PC-3 (cell line): ENCODE measurements around the gene RAF1. TPM values are rescaled to one million over a fixed set of nuclear protein-coding genes. Genes with fewer than 3 reads are reported as not detected.

Experiments used
- ATAC-seq: fragments of 200-7000 bp; cut with Tn5 transposase; 2 replicates; pipeline ENCODE4 v1.9.1; 2020; ENCODE audit warnings: mild to moderate bottlenecking, moderate library complexity
- BruUV-seq: library from RNA; stranded (reverse); fragments of 400-500 nt; replicated peaks from 2 replicates; lab custom pipeline; 2021; lab: Mats Ljungman, UMichigan
- CTCF ChIA-PET: fragments of 300-600 bp; sonication (Branson Sonifier 250); formaldehyde crosslinking; loops from one replicate; lab custom pipeline; 2022; ENCODE audit warnings: antibody characterized with exemption; lab: Charles Lee
- POLR2A ChIA-PET: fragments of 300-600 bp; sonication (Branson Sonifier 250); formaldehyde crosslinking; loops from one replicate; lab custom pipeline; 2022; ENCODE audit warnings: antibody characterized with exemption; ENCODE audit not compliant: unreplicated experiment; lab: Charles Lee
- DNase-seq: peaks from one replicate; pipeline ENCODE4 v3.0.0-alpha.2; 2015
- H2AFZ ChIP-seq: fragments of 300-600 bp; sonication (generic); 2 replicates; pipeline ENCODE4 v1.6.0; 2016; ENCODE audit warnings: antibody characterized with exemption, low read length
- H3F3A ChIP-seq: fragments of 300-600 bp; sonication (generic); one replicate; pipeline ENCODE4 v1.6.0; 2017; ENCODE audit warnings: antibody characterized with exemption, low read length, control low read depth, mild to moderate bottlenecking; ENCODE audit not compliant: unreplicated experiment
- H3K27ac ChIP-seq: fragments of 300-600 bp; sonication (generic); 2 replicates; pipeline ENCODE4 v1.5.1; 2016; ENCODE audit warnings: mild to moderate bottlenecking, low read length
- H3K27me3 ChIP-seq: fragments of 300-600 bp; sonication (generic); 2 replicates; pipeline ENCODE4 v1.6.1; 2016; ENCODE audit warnings: low read length, mixed read lengths
- H3K36me3 ChIP-seq: fragments of 300-600 bp; sonication (generic); 2 replicates; pipeline ENCODE4 v1.6.1; 2016; ENCODE audit warnings: low read depth, mixed run types, low read length, mixed read lengths
- H3K4me1 ChIP-seq: fragments of 300-600 bp; sonication (generic); 2 replicates; pipeline ENCODE4 v1.5.1; 2016; ENCODE audit warnings: low read length; ENCODE audit not compliant: insufficient read depth
- H3K4me2 ChIP-seq: fragments of 300-600 bp; sonication (generic); 2 replicates; pipeline ENCODE4 v1.6.0; 2016; ENCODE audit warnings: low read length
- H3K4me3 ChIP-seq: fragments of 300-600 bp; sonication (generic); 2 replicates; pipeline ENCODE4 v1.5.1; 2016; ENCODE audit warnings: mild to moderate bottlenecking, low read length, mixed read lengths
- H3K79me2 ChIP-seq: fragments of 300-600 bp; sonication (generic); 2 replicates; pipeline ENCODE4 v1.6.1; 2017; ENCODE audit warnings: low read length, mixed read lengths
- H3K9ac ChIP-seq: fragments of 300-600 bp; sonication (generic); 2 replicates; pipeline ENCODE4 v1.6.0; 2016; ENCODE audit warnings: mild to moderate bottlenecking, low read length
- H3K9me2 ChIP-seq: fragments of 300-600 bp; sonication (generic); replicated peaks from 2 replicates; pipeline ENCODE4 v1.6.1; 2016; ENCODE audit warnings: mixed run types, low read length, mixed read lengths
- H3K9me3 ChIP-seq: fragments of 300-600 bp; sonication (generic); 2 replicates; pipeline ENCODE4 v1.6.1; 2016; ENCODE audit warnings: low read length, mixed read lengths
- H4K20me1 ChIP-seq: fragments of 300-600 bp; sonication (generic); 2 replicates; pipeline ENCODE4 v1.6.1; 2016; ENCODE audit warnings: low read length, mixed read lengths
- EZH2 ChIP-seq: fragments of 300-600 bp; sonication (generic); IDR thresholded peaks from one replicate; pipeline ENCODE4 v1.6.1; 2017; ENCODE audit warnings: antibody characterized with exemption, mild to moderate bottlenecking, low read length; ENCODE audit not compliant: unreplicated experiment
- EZH2phosphoT487 ChIP-seq: fragments of 300-600 bp; sonication (generic); IDR thresholded peaks from 2 replicates; pipeline ENCODE4 v1.6.1; 2018; ENCODE audit warnings: mild to moderate bottlenecking, antibody characterized with exemption, low read length, borderline replicate concordance
- intact Hi-C: fragments of 100-400 bp; cut with micrococcal nuclease; formaldehyde crosslinking; loops from 2 replicates; pipeline ENCODE4 v1.9.0; 2023
- total RNA-seq: library from RNA; depleted of rRNA; stranded (reverse); fragments of >200 nt; gene quantifications from 2 replicates; pipeline ENCODE4 v1.2.3, GENCODE V29; 2014
- TF ChIP-seq, protein P1 (sequence below): fragments of 300-600 bp; sonication (generic); conservative IDR thresholded peaks from 2 replicates; pipeline ENCODE4 v1.5.1; 2017; ENCODE audit warnings: antibody characterized with exemption, low read depth, mild to moderate bottlenecking, low read length

The RAF1 gene
- total RNA-seq, 1 experiment from 2014 or later: 130 TPM

DNA sequence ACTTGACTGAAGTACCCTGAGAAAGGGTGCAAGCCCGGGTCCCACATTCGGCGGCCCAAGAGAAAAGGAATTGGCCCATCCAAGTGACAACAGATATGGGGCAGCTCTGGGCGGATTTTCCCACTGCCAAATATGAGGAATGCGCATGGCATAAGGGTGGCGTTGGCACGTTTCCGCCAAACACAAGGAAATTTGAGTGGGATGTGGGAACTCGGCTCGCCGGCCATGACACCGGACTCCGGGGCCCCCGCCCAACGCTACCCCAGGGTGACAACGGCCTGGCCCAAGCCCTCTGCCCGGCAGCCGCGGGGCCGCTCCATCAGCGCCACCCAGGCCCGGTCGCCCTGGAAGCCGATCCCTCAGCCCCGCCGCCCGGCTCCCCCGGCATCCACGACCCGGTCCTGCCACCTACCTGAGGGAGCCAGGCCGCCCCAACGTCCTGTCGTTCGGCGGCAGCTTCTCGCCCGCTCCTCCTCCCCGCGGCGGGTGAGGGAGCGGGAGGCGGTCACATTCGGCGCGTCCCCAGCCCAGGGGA is 449 bp downstream of the RAF1 start:
- H2AFZ ChIP-seq: peak overlapping the region; percentile 84
- ChIA-PET POLR2A (interaction anchor here (0.6 to 1.0 kb wide), 2 partner anchors 14 to 155 kb away, joined by 3 to 5 read pairs; no protein-coding TSS in a partner anchor), CTCF (no interaction called here)
- peak overlapping the region; percentile 85 for H3K27ac ChIP-seq
- no peaks in the 10 kb centered on the region for H3K9me2 ChIP-seq
- H3F3A ChIP-seq: no peaks in the 10 kb centered on the region
- ATAC-seq (peak; percentile 41), DNase-seq (peak; percentile 56)
- intact Hi-C loops: loop anchor here (5.0 kb wide), 2 partner anchors 36 to 106 kb away; partner anchors contain the start of gene MKRN2
- H3K9me3 ChIP-seq: no peaks in the 10 kb centered on the region
- H4K20me1 ChIP-seq: peaks cover 35% of the 10 kb centered on the region
- peak overlapping the region; percentile 99 for H3K4me2 ChIP-seq
- BruUV-seq: no TSS peak
- peak overlapping the region; percentile 99 for H3K9ac ChIP-seq
- H3K79me2 ChIP-seq: peaks cover 55% of the 10 kb centered on the region
- H3K36me3 ChIP-seq: no peaks in the 10 kb centered on the region
- TF ChIP-seq, protein P1, sequence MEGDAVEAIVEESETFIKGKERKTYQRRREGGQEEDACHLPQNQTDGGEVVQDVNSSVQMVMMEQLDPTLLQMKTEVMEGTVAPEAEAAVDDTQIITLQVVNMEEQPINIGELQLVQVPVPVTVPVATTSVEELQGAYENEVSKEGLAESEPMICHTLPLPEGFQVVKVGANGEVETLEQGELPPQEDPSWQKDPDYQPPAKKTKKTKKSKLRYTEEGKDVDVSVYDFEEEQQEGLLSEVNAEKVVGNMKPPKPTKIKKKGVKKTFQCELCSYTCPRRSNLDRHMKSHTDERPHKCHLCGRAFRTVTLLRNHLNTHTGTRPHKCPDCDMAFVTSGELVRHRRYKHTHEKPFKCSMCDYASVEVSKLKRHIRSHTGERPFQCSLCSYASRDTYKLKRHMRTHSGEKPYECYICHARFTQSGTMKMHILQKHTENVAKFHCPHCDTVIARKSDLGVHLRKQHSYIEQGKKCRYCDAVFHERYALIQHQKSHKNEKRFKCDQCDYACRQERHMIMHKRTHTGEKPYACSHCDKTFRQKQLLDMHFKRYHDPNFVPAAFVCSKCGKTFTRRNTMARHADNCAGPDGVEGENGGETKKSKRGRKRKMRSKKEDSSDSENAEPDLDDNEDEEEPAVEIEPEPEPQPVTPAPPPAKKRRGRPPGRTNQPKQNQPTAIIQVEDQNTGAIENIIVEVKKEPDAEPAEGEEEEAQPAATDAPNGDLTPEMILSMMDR: no peak
- TF ChIP-seq EZH2 (no peak), EZH2phosphoT487 (no peak)
- H3K4me3 ChIP-seq: peak overlapping the region; percentile 92
- no peaks in the 10 kb centered on the region for H3K27me3 ChIP-seq
- peaks cover 33% of the 10 kb centered on the region for H3K4me1 ChIP-seq

- Histone ChIP-seq H3K79me2 (peaks cover 61% of the 10 kb centered on the region), H3F3A (no peaks in the 10 kb centered on the region), H3K9ac (peak overlapping the region; percentile 99), H4K20me1 (peaks cover 38% of the 10 kb centered on the region), H3K4me3 (peak overlapping the region; percentile 92), H3K4me1 (peaks cover 34% of the 10 kb centered on the region), H3K9me2 (no peaks in the 10 kb centered on the region), H3K27ac (peak overlapping the region; percentile 85), H3K27me3 (no peaks in the 10 kb centered on the region), H3K36me3 (no peaks in the 10 kb centered on the region), H2AFZ (peak overlapping the region; percentile 84), H3K9me3 (no peaks in the 10 kb centered on the region), H3K4me2 (peak overlapping the region; percentile 99)
- BruUV-seq: TSS peak; percentile 44
- TF ChIP-seq EZH2 (no peak), EZH2phosphoT487 (no peak)
- TF ChIP-seq, protein P1: no peak
- ChIA-PET POLR2A (no interaction called here), CTCF (no interaction called here)
- peak; percentile 45 for DNase-seq
- peak; percentile 15 for ATAC-seq
- intact Hi-C loops: loop anchor here (5.0 kb wide), 2 partner anchors 35 to 105 kb away; partner anchors contain the start of gene MKRN2
Measured at GRCh38 chr3:12662593-12663400, 1.1 kb downstream of the RAF1 start.
